GM12892 (cell line): ENCODE measurements around the gene LMNB1.

Source experiments
- POLR2A ChIP-seq: IDR thresholded peaks from 2 replicates; pipeline ENCODE4 v1.6.1; 2011; ENCODE audit warnings: low read depth, low read length, control low read depth
- POLR2AphosphoS5 ChIP-seq: IDR thresholded peaks from 2 replicates; pipeline ENCODE4 v1.6.1; 2011; ENCODE audit warnings: low read depth, low read length, control low read depth

GRCh38 chr5:126829098-126829497, 52.2 kb downstream of the LMNB1 start:
- TF ChIP-seq POLR2A = no peak
- TF ChIP-seq POLR2AphosphoS5 = no peak
